GM21529 (cell line): ENCODE measurements around the gene MINDY1.

Experiments used
- ATAC-seq: cut with Tn5 transposase; IDR thresholded peaks from one replicate; pipeline ENCODE4 v1.9.1; 2021; ENCODE audit not compliant: unreplicated experiment

The MINDY1 gene

DNA sequence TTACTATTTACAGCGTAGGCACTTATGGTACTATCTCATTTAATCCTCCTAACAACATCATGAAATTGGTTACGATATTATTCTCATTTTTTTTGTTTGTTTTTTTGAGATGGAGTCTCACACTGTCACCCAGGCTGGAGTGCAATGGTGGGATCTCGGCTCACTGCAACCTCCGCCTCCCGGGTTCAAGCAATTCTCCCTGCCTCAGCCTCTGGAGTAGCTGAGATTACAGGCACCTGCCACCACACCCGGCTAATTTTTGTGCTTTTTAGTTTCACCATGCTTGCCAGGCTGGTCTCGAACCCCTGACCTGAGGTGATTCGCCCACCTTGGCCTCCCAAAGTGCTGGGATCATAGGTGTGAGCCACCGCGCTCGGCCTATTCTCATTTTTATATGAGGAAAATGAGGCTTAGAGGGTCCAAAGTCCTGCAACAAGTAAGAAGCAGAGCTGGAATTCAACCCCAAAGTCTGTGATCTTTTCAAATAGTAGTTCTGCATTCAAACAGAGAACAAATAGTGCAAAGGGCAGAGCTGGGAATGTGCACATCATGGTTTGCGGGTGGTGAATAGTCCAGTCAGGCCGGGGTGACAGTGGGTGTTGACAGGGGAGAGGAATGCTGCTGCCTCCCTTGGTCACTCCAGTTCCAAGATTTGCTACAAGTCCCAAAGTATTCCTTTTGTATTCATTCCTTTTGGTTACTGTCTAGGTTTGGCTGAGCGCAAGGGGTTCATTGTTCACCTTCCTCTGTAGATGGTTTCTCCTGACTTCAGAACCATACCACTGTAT lies 6.2 kb upstream of the MINDY1 start:
- no peak for ATAC-seq

DNA sequence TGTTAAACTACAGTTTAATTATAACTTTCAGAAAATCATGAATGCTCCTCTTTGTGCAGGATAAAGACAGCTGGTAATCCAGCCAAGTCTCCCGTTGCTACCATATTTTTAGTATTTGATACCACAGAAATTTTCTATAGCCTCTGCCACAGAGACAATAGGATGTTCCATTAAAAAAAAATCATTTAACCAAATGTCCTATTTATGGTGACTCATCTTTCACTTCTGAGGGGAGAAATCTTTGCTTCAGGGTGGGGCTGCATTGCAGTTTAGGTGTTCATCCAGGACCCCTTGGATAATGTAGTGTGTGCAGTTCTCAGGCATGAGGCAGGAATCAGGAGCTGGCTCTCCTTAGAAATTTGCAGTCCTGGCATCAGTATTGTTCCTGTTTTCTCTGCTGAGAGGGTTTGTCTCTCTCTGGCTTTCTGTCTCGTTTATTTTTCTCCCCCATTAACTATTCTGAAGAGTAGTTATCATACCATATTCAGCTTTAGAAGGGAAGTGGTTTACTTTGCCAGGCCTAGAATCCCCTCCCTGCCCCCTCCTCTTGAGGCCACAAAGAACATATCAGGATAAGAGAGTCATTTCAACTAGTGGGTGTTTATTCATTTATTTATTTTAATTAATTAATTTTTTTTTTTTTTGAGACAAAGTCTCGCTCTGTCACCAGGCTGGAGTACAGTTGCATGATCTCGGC lies 4.6 kb upstream of the MINDY1 start:
- ATAC-seq: no peak

DNA sequence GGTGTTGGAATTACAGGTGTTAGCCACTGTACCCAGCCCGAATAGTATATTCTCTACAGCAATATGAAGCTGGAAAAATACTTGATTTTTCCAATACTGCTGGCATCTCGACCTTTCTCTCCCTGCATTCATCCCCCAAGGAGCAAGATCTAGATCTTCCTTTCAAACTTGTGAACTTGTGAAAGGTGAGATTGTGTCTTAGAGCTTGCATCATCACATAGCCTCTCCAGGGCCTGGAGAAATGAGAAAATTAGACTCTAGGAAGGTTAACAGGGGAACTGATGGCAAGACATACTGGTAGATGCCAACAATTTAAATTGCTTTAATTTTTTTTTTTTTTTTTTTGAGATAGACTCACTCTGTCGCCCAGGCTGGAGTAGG lies 3.6 kb upstream of the MINDY1 start:
- ATAC-seq: no peak

DNA sequence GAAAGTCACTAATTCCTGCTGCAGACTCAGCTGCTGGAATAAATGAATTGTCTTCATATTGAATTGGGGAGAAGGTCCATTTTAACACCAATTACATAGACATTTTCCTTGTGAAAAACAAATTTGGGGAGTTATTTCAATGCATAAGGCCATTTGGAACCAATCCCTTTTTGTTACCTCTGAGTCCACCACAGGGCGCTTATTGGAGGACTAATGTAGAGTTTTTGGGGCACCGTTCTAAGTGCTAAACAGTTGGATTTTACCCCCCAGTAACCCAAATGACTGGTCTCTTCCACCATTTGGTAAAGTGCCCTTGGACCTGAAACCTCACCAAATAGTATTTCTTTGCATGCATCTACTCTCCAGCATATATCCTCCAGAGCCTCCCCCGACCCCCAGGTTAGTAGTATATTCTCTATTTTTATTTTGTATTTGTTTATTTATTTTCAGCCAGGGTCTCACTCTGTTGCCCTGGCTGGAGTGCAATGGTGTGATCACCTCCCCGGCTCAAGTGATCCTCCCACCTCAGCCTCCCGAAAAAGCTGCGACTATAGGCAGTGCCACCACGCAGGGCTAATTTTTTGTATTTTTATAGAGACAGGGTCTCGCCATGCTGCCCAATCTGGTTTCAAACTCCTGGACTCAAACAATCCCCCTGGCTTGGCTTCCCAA lies 3.1 kb upstream of the MINDY1 start:
- ATAC-seq: no peak

DNA sequence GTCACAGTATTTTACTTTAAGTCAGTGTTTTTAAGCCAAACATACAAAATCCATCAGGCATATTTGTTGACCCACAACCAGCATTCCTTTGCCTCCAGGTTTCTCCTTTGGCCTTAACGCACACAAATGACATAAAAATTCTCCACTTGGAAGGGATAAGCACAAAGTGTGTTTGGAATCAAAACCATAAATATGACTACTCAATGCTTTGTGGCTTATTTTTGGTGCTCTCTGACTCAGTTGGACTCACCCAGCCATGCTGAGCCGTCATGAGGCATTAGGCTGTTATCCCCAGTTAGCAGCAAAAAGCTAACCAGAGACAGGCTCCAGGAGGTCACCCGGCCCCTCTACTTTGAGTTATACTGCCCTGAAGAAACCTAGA lies 2.5 kb upstream of the MINDY1 start:
- no peak for ATAC-seq

DNA sequence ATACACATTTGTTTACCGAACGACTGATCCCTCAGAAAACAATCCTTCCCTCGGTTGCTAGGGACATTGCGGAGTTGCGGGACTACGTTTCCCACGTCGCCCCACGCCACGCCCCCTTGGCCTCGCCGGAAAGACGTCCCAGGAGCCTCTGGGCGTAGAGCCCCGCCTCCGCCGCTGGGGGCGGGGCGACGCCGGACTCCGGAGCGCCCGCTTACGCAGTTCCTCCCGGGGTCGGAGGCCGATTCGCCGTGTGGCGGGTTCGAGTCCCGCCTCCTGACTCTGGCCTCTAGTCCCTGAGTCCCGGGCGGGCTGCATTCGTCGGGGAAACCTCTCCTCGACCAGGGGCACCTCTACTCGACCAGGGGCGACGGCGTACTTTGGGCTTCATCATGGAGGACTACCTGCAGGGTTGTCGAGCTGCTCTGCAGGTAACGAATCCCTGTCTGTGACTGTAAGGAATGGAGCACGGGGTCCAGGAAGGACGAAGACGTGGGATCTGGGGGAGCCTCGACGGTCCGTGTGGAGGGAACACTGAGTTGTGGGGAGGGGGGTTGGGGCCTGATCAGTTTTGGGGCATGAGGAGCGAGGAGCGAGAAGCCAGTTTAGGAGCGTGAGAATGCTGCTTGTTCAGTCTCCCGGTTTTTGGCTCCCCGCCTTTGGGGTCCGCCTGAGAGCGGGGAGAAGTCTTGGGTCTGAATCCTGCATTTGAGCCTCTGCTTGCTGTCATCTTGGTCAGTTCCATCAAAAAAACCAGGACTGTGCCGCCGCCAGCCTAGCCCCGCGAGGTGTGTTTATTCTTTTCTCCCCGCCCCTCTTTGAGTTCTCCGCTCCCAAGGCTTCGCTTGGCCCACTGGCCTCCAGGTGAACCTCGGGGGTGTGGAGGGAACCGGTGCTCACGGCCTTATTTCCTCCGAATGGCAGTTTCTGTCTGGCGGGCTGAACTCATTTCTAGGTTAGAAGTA lies 1.8 kb upstream of the MINDY1 start, which contains the start of gene PRUNE1:
PRUNE1 (plus strand) TSS at position 206 of the 962 bp plus-strand sequence; CDS start at position 390, 184 bp downstream.
- peak; percentile 66 for ATAC-seq

DNA sequence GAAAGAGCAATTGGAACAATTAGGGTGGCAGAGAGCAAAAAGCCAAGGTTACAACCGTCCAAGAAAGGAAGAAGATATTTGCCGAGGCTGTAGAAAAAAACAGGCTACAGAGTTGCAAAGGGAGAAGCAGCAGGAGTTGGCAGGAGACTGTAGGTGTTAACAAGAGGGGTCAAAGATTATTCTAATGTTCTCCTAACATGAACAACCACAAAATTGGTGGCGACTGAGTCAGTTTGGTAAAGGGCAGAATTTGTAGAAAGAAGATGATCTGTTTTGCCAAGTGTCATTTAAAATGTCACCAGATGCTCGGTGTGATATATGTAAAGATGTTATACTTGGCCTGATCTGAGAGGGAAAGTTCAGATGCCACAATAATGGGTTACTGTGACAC lies 1.1 kb upstream of the MINDY1 start:
- no peak for ATAC-seq

DNA sequence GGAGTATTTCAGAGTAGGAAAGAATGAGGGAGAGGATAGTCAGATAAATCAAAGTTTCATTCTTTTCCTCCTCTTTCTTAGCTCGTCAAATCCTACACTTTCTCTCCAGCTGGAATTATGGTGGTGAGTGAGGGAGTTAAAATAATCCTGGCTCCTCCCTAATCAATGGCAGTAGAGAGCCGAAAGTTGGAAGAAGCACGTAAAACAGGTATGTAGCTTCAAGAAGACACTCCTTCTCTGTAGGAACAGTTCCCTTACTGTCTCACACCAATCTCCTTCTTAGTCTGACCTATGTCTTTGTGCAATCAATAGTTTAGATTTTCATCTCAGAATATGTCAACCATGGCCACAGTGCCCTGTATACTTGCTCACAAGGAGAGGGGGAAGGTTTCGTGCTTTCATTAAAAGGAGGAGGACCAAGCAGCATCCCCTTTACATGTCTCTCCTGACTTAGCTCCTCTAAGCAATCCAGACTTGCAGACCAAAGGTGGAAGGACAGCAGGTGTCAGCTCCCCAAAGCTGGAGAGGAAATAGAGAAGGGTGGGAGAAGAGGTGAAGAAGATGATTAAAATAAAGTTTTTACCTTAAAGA lies 878 bp downstream of the MINDY1 start:
- no peak for ATAC-seq

DNA sequence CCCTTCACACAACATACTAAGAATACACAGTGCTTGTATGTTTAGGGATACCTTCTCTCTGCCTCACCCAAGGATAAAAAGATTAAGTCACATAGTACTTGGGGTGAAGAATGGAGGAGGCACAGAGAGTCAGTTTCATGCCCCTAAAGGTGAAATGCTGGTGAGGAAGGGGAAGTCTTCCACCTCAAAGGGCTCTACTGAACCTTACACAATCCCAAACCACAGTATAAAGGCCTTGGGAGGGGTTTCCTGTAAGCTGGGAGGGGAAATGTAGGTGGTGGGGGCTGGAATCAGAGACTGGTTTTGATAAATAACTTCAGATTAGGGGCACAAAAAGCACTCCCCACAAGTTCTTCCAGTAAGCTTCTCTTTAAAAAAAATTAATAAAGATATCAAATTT lies 3.5 kb downstream of the MINDY1 start:
- ATAC-seq: no peak

DNA sequence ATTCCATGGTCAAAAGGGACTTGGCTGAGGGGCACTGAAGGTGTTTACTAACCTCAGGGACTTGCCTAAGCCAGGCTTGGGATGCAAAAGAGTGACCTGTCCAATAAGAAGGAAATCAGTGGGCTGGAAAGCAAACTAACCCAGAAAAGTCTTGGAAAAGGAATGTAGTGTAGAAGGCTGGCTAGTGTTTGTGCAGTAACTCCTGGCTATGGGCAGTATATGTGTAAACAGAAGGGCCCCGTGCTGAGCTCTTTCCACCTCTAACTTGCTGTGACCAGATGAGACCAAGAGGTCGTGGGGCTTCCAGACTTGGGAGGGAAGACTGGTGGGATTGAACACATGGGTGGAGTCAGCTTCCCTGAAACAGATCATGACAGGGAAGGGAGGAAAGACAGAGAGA lies 4.1 kb downstream of the MINDY1 start:
- no peak for ATAC-seq

DNA sequence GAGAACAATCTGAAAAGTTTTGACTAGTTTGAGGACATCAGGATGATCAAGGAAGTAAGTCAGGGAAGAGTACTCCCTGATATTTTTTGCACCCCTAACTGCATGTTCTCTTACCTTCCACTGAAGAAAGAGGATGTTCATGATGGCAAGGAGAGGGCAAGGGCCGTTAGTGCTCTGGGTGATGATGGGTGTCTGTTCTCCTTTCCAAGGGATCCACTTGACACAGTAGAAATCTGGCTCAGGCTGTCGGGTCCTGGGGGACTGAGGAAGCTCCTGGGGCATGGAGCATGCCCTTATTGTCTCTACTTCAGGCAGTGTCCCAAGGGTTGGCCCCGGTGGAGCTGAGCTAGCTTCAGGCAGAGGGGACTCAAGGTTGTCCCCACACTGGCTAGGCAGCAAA lies 4.7 kb downstream of the MINDY1 start:
- no peak for ATAC-seq

DNA sequence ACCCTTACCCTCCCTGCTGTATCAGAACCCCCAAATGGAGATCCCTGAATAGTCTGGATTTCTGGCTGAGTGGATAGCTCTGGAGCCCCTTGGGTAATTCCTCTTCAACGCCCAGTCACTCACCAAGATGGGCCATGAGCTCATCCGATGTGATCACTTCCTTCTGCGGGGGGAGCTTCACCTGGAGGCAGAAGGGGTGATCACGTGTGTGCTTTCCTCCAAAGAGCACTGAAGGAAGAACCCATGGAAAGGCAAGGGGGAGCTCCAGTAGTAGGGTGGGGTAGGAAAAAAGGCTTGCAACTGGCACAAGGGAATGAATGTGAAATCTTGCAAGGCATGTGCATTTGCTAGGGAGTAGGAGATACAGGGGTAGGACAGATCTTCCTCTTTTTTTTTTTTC lies 5.1 kb downstream of the MINDY1 start:
- ATAC-seq: no peak

DNA sequence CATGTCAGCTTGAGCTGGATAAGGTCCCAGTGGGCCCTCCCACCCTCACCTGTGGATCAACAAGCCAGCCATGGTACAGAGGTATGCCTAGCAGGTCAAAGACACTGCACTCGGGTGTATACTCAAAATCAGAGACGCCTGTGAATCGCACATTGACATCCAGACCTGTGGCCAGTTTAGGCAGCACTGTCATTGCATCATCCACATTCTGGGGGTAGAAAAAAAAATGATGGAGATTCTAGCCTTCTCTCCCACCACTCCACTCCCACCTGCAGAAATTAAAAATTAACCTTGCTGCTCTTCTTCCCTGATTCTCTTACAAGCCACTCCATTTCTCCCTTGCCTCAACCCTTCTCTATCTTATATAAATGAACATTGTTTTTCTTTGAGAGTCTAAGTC lies 6.3 kb downstream of the MINDY1 start:
- ATAC-seq: no peak

DNA sequence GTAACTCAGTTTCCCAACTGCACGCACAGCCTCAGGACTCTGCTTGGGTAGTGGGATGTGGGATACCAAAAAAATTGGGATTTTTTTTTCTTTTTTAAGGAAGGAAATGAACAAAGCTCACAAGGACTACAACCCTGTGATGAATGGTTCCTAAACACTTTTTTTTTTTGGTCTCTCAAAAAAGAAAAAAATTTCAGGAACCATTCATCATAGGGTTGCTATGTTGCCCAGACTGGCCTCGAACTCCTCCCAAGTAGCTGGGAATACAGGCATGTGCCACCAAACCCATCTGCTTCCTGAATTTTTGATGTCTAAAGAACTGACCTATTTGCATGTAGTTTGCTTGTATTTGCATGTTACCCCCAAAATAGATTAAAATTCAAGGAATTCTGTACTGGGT lies 6.8 kb downstream of the MINDY1 start:
- ATAC-seq: no peak

DNA sequence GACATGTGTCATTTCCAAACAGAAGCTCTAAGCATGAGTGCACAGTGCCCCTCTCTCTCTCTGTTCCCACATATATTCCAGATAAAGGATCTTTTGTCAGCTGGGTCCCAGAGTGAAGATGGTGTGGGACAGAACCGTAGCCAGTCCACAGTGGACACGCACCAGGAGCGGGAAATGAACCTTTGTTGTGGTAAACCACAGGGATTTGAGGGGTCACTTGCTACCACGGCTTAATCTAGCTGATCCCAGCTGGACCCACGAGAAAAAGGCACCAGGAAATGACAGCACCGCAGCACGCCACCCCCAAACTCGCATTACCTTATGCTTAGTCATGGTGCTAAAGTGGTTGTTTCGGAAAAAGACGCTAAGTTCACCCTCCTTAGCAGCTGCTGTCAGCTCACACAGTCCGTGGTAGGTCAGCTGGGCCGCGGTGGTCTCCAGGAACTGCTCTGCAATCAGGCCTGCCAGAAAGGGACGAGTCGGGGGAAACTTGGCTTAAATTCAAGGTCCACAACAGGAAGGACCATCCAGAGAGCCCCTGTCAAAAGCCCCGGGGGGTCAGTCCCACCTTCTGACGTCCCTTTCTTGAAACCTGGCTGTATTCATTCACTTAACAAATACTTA lies 7.5 kb downstream of the MINDY1 start:
- ATAC-seq: no peak

DNA sequence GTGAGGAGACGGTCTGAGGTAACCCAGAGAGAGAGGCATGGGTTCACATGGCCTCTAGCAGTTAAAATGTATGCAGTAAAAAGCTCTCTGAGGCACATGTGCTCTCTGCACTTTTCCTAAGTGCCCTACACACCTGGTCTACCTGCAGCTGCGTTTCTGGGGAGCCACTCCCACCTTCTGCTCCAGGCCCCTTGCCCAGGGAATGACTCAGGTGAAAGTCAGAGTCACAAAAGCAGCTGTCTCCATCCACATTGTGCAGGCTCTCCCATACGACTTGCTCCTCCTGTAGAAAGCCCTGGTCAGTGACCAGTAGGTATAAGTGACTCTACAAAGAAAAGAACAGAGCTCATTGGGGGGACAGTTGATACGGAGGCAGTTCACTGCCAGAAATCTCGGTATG lies 8.8 kb downstream of the MINDY1 start:
- ATAC-seq: no peak

DNA sequence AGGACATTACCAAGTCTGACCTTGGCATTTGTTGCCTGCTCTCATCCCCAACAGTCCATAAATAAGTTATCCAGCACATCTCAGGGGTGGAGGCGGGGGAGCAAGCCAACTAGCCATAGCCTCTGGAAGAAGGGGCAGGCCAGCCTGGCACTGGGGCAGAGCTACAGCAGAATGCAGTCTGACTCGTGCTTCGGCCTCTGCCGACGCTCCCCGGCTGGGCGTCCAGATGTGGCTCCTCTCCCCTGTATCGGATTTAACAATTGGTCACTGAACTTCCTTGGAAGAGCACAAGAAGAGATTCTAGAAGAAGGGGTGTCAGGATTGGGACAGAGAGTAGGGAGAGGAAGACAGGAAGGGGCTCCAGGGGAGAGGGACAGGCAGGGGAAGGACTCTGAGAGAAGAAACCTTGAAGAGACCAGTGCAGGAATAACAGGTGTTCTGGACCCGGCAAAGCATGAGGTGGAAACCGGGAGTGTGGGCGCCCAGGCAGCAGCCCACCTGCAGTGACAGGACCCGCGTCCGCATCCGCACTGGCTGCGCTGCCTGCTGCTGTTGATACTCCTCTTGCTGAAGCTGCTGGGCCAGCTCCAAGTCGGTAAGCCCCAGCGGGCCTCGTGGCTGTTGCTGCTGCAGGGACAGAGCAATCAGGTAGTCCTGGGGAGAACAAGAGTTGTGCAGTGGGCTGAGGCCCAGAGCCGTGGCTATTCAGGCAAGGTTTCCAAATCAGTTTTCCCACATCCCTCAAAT lies 9.4 kb downstream of the MINDY1 start:
- no peak for ATAC-seq

DNA sequence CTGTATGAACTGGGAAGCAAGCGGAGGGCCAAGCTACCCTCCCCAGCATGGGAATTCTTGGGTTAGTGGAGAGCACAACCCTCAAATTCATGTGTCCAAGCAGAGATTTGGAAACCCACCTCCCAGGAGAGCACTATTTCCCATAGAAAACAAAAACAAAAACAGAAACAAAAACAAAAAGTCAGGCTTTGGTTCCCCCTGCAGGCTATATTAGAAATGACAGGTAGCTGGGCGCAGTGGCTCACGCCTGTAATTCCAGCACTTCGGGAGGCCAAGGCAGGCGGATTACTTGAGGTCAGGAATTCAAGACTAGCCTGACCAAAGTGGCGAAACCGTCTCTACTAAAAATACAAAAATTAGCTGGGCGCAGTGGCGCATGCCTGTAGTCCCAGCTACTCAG lies 10.8 kb downstream of the MINDY1 start:
- ATAC-seq: no peak

DNA sequence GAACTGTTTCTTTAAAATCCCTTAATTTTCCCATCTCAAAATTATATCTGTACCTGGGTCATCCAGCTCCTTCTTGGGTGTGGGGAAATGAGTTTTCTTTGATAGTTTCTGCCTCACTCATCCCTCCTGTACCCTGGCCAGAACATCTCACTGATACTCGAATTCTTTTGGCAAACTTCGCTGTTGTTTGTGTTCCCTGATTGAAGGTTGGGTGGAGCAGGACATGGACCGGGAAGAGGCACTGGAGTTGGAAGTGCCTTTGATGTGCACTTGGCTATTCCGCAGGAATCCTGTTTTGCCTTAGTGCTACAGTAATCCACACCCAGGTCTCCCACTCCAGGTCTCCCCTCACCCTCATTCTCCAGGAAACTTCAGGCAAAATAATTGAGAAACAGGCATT lies 11.2 kb downstream of the MINDY1 start:
- ATAC-seq: no peak
